Measurements from ENCODE around the gene SPEN. TPM values are rescaled to one million over a fixed set of nuclear protein-coding genes. Genes with fewer than 3 reads are reported as not detected.

Gene SPEN
- total and polyA plus RNA-seq, 2 experiments from 2014 or later = 14.9 to 43.6 TPM

DNA sequence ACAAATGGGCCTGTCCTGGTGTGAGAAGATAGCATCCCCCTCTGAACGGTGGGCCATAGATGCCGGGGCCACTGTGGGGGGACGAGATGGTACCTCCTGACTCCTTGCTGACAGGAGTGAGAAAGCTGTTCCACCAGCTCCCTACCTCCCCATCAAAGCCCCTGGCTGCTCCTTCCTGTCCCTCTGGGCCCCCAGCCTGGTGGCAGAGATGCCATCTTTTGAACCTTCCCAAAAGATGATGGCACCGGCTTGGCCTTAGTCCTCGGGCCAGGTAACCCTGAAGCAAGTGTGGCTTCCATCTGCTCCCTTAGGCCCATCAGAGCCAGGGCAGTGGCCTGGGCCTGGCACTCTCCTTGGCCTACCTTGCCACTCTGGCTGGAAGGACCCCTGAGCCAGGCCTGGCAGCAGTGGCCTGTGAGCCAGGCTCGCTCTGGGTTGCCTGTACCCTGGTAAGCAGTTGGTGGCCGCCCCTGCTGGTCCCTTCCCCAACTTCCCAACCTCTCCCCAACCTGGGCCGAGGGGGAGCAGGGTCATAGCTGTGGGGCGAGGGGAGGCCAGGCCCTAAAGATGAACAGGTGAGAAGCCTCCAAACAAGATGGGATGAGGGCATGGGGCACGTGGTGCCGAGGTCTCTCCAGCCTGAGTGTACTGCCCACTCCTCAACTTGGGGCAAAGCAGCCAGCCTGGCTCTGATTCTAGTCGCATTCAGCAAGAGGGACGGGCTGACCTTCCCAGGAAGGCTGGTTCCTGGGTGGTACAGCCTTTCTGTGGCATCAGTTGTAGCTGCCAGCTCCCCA, 93.7 kb downstream of the SPEN start:
- Histone ChIP-seq H2AFZ (no peak overlapping the region), H3K9me2 (ENCODE audit: insufficient read depth) (no peaks in the 10 kb centered on the region), H3K4me2 (no peak overlapping the region), H3K4me3 (no peak overlapping the region), H3K27me3 (ENCODE audit: insufficient read depth) (no peaks in the 10 kb centered on the region), H3K79me2 (replicated peaks; ENCODE audit: insufficient read depth) (no peaks in the 10 kb centered on the region), H3F3A (replicated peaks; ENCODE audit: low read depth) (no peaks in the 10 kb centered on the region), H4K20me1 (replicated peaks; ENCODE audit: insufficient read depth) (no peaks in the 10 kb centered on the region; the same call in 1 of the 2 replicates), H3K4me1 (ENCODE audit: insufficient read depth) (no peaks in the 10 kb centered on the region), H3K27ac (ENCODE audit: low read depth) (no peak overlapping the region), H3K36me3 (ENCODE audit: insufficient read depth) (peaks cover 15% of the 10 kb centered on the region)
- ATAC-seq = no peak
- Mint-ChIP-seq H3K9me3 (no peaks in the 10 kb centered on the region), H3K4me3 (no peak overlapping the region), H3K36me3 (ENCODE audit: low read depth) (peaks cover 47% of the 10 kb centered on the region), H3K27ac (no peak overlapping the region), H3K4me1 (peaks cover 7% of the 10 kb centered on the region), H3K27me3 (ENCODE audit: insufficient read depth, low read depth, poor library complexity) (peaks cover 11% of the 10 kb centered on the region)
- no peak for DNase-seq (ENCODE audit: low spot score)
- no peak for TF ChIP-seq ZNF114 (CRISPR knock-in tag; IDR thresholded peaks at IDR 0.05)

- H3K36me3 ChIP-seq (ENCODE audit: insufficient read depth) = peaks cover 15% of the 10 kb centered on the region
- H3K27ac ChIP-seq (ENCODE audit: low read depth) = no peak overlapping the region
- DNase-seq (ENCODE audit: low spot score) = no peak
- H3K9me2 ChIP-seq (ENCODE audit: insufficient read depth) = no peaks in the 10 kb centered on the region
- ATAC-seq = no peak
- H3K27me3 ChIP-seq (ENCODE audit: insufficient read depth) = no peaks in the 10 kb centered on the region
- no peak overlapping the region for H3K27ac Mint-ChIP-seq
- no peak overlapping the region for H3K4me3 ChIP-seq
- no peaks in the 10 kb centered on the region for H3F3A ChIP-seq (replicated peaks; ENCODE audit: low read depth)
- H3K27me3 Mint-ChIP-seq (ENCODE audit: insufficient read depth, low read depth, poor library complexity) = peaks cover 11% of the 10 kb centered on the region
- no peaks in the 10 kb centered on the region; the same call in 1 of the 2 replicates for H4K20me1 ChIP-seq (replicated peaks; ENCODE audit: insufficient read depth)
- H3K36me3 Mint-ChIP-seq (ENCODE audit: low read depth) = peaks cover 45% of the 10 kb centered on the region
- peaks cover 7% of the 10 kb centered on the region for H3K4me1 Mint-ChIP-seq
- no peaks in the 10 kb centered on the region for H3K4me1 ChIP-seq (ENCODE audit: insufficient read depth)
- H3K4me3 Mint-ChIP-seq = no peak overlapping the region
- no peak overlapping the region for H2AFZ ChIP-seq
- H3K79me2 ChIP-seq (replicated peaks; ENCODE audit: insufficient read depth) = no peaks in the 10 kb centered on the region
- no peaks in the 10 kb centered on the region for H3K9me3 Mint-ChIP-seq
- H3K4me2 ChIP-seq = no peak overlapping the region
- TF ChIP-seq, protein P1, sequence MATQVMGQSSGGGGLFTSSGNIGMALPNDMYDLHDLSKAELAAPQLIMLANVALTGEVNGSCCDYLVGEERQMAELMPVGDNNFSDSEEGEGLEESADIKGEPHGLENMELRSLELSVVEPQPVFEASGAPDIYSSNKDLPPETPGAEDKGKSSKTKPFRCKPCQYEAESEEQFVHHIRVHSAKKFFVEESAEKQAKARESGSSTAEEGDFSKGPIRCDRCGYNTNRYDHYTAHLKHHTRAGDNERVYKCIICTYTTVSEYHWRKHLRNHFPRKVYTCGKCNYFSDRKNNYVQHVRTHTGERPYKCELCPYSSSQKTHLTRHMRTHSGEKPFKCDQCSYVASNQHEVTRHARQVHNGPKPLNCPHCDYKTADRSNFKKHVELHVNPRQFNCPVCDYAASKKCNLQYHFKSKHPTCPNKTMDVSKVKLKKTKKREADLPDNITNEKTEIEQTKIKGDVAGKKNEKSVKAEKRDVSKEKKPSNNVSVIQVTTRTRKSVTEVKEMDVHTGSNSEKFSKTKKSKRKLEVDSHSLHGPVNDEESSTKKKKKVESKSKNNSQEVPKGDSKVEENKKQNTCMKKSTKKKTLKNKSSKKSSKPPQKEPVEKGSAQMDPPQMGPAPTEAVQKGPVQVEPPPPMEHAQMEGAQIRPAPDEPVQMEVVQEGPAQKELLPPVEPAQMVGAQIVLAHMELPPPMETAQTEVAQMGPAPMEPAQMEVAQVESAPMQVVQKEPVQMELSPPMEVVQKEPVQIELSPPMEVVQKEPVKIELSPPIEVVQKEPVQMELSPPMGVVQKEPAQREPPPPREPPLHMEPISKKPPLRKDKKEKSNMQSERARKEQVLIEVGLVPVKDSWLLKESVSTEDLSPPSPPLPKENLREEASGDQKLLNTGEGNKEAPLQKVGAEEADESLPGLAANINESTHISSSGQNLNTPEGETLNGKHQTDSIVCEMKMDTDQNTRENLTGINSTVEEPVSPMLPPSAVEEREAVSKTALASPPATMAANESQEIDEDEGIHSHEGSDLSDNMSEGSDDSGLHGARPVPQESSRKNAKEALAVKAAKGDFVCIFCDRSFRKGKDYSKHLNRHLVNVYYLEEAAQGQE (IDR thresholded peaks at IDR 0.05; ENCODE audit: unreplicated experiment) = no peak
- no peak for TF ChIP-seq STAT1 (IDR thresholded peaks at IDR 0.05; ENCODE audit: unreplicated experiment)
- no peak for TF ChIP-seq ZNF331 (CRISPR knock-in tag; IDR thresholded peaks at IDR 0.05; ENCODE audit: low read depth)
- no peak for TF ChIP-seq EZH2phosphoT487 (IDR thresholded peaks at IDR 0.05; ENCODE audit: unreplicated experiment)
- TF ChIP-seq JUNB (IDR thresholded peaks at IDR 0.05; ENCODE audit: unreplicated experiment) = no peak
- no peak for TF ChIP-seq CREB1 (CRISPR knock-in tag; IDR thresholded peaks at IDR 0.05; ENCODE audit: low read depth)
- no peak for TF ChIP-seq POLR2AphosphoS5 (IDR thresholded peaks at IDR 0.05; ENCODE audit: low read depth)
- no peak for TF ChIP-seq NANOG (IDR thresholded peaks at IDR 0.05; ENCODE audit: borderline replicate concordance)
- TF ChIP-seq, protein P2, sequence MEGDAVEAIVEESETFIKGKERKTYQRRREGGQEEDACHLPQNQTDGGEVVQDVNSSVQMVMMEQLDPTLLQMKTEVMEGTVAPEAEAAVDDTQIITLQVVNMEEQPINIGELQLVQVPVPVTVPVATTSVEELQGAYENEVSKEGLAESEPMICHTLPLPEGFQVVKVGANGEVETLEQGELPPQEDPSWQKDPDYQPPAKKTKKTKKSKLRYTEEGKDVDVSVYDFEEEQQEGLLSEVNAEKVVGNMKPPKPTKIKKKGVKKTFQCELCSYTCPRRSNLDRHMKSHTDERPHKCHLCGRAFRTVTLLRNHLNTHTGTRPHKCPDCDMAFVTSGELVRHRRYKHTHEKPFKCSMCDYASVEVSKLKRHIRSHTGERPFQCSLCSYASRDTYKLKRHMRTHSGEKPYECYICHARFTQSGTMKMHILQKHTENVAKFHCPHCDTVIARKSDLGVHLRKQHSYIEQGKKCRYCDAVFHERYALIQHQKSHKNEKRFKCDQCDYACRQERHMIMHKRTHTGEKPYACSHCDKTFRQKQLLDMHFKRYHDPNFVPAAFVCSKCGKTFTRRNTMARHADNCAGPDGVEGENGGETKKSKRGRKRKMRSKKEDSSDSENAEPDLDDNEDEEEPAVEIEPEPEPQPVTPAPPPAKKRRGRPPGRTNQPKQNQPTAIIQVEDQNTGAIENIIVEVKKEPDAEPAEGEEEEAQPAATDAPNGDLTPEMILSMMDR (conservative IDR thresholded peaks at IDR 0.05; ENCODE audit: low read depth in 2 of 2) = no peak
These were observed 94.6 kb downstream of the SPEN start for GRCh38 chr1:15941899-15942660.

Data from GM23338 (cell line).